Karpas-422 (cell line): ENCODE data around the gene BRD9. TPM values are rescaled to one million over a fixed set of nuclear protein-coding genes. Genes with fewer than 3 reads are reported as not detected.
A peak's percentile ranks its signal among the peaks of the same experiment; 100 is the strongest.
"Not testable (repeated sequence)": the region's sequence is repeated elsewhere in the genome, so short reads cannot be mapped to it uniquely, and the experiment has no call there.

Source experiments
- DNase-seq: peaks from one replicate; pipeline ENCODE4 v3.0.0-alpha.2; 2015
- H2AFZ ChIP-seq: fragments of 200-600 bp; sonication (generic); 2 replicates; pipeline ENCODE4 v1.6.1; 2014; ENCODE audit warnings: antibody characterized with exemption, low read length, mixed read lengths
- H3K27ac ChIP-seq: fragments of 200-600 bp; sonication (generic); 2 replicates; pipeline ENCODE4 v1.5.1; 2014; ENCODE audit warnings: mild to moderate bottlenecking, low read length, moderate library complexity
- H3K27me3 ChIP-seq: fragments of 200-600 bp; sonication (generic); 2 replicates; pipeline ENCODE4 v1.6.1; 2014; ENCODE audit warnings: low read length, mixed read lengths
- H3K36me3 ChIP-seq: fragments of 200-600 bp; sonication (generic); 2 replicates; pipeline ENCODE4 v1.6.1; 2014; ENCODE audit warnings: low read length, mixed read lengths; ENCODE audit not compliant: insufficient read depth
- H3K4me1 ChIP-seq: fragments of 200-600 bp; sonication (generic); 2 replicates; pipeline ENCODE4 v1.6.1; 2014; ENCODE audit warnings: mild to moderate bottlenecking, low read length, mixed read lengths
- H3K4me2 ChIP-seq: fragments of 200-600 bp; sonication (generic); 2 replicates; pipeline ENCODE4 v1.6.1; 2014; ENCODE audit warnings: low read length, low read depth, mild to moderate bottlenecking; ENCODE audit not compliant: poor library complexity, severe bottlenecking
- H3K4me3 ChIP-seq: fragments of 200-600 bp; sonication (generic); 2 replicates; pipeline ENCODE4 v1.5.1; 2014; ENCODE audit warnings: mild to moderate bottlenecking, antibody characterized with exemption, low read length, mixed read lengths
- H3K79me2 ChIP-seq: fragments of 200-600 bp; sonication (generic); 2 replicates; pipeline ENCODE4 v1.6.1; 2014; ENCODE audit warnings: mild to moderate bottlenecking, low read length, mixed read lengths
- H3K9ac ChIP-seq: fragments of 200-600 bp; sonication (generic); 2 replicates; pipeline ENCODE4 v1.6.0; 2014; ENCODE audit warnings: low read length
- H3K9me2 ChIP-seq: fragments of 200-600 bp; sonication (generic), shearing (Covaris generic); replicated peaks from 2 replicates; pipeline ENCODE4 v1.6.0; 2014; ENCODE audit warnings: mild to moderate bottlenecking, low read length, moderate library complexity; ENCODE audit not compliant: insufficient read depth
- H3K9me3 ChIP-seq: fragments of 300-700, 200-600 bp; sonication (generic); 2 replicates; pipeline ENCODE4 v1.6.1; 2014; ENCODE audit warnings: low read length, mixed read lengths
- H4K20me1 ChIP-seq: fragments of 200-600 bp; sonication (generic); 2 replicates; pipeline ENCODE4 v1.6.1; 2014; ENCODE audit warnings: mild to moderate bottlenecking, antibody characterized with exemption, low read length, low read depth; ENCODE audit not compliant: insufficient read depth
- total RNA-seq: library from RNA; depleted of rRNA; stranded (reverse); fragments of >200 nt; shearing (Covaris generic); gene quantifications from 2 replicates; pipeline ENCODE4 v1.2.3, GENCODE V29; 2014; ENCODE audit warnings: low replicate concordance

Gene BRD9
- total RNA-seq, 1 experiment from 2014 or later = 25.7 TPM

GRCh38 chr5:918717-919116 is 26.1 kb upstream of the BRD9 start:
- not testable (repeated sequence) for DNase-seq
- peaks cover 11% of the 10 kb centered on the region; the same call in 1 of the 2 replicates for H3K36me3 ChIP-seq

GRCh38 chr5:916441-917293 is 24.1 kb upstream of the BRD9 start:
- H3K9me3 ChIP-seq = no peaks in the 10 kb centered on the region
- peaks cover 11% of the 10 kb centered on the region; the same call in 1 of the 2 replicates for H3K36me3 ChIP-seq
- H3K4me1 ChIP-seq = no peaks in the 10 kb centered on the region
- H2AFZ ChIP-seq = no peak overlapping the region
- H3K27ac ChIP-seq = no peak overlapping the region
- H3K79me2 ChIP-seq = no peaks in the 10 kb centered on the region
- DNase-seq = no peak
- no peak overlapping the region for H3K9ac ChIP-seq
- no peaks in the 10 kb centered on the region for H3K27me3 ChIP-seq
- no peak overlapping the region for H3K4me2 ChIP-seq
- H3K9me2 ChIP-seq = no peaks in the 10 kb centered on the region
- no peak overlapping the region for H3K4me3 ChIP-seq
- no peaks in the 10 kb centered on the region for H4K20me1 ChIP-seq

More at GRCh38 chr5:918717-919116, 26.1 kb upstream of the BRD9 start:
- H4K20me1 ChIP-seq, H3K9ac ChIP-seq, H3K27ac ChIP-seq, H3K27me3 ChIP-seq, H3K4me1 ChIP-seq, H3K9me3 ChIP-seq, H3K79me2 ChIP-seq, H3K4me3 ChIP-seq, H2AFZ ChIP-seq, H3K9me2 ChIP-seq, H3K4me2 ChIP-seq: not testable (repeated sequence)

- DNase-seq = no peak
- no peak overlapping the region for H3K9ac ChIP-seq
- H3K9me3 ChIP-seq = no peaks in the 10 kb centered on the region
- H3K27me3 ChIP-seq = no peaks in the 10 kb centered on the region
- H4K20me1 ChIP-seq = no peaks in the 10 kb centered on the region
- no peaks in the 10 kb centered on the region for H3K4me1 ChIP-seq
- H3K36me3 ChIP-seq = peaks cover 11% of the 10 kb centered on the region; the same call in 1 of the 2 replicates
- H2AFZ ChIP-seq = no peak overlapping the region
- H3K9me2 ChIP-seq = no peaks in the 10 kb centered on the region
- no peak overlapping the region for H3K27ac ChIP-seq
- H3K4me3 ChIP-seq = no peak overlapping the region
- H3K4me2 ChIP-seq = no peak overlapping the region
- no peaks in the 10 kb centered on the region for H3K79me2 ChIP-seq
Observed at GRCh38 chr5:915946-916345, 23.3 kb upstream of the BRD9 start.

GRCh38 chr5:915346-915745 is 22.7 kb upstream of the BRD9 start:
- H3K79me2 ChIP-seq = not testable (repeated sequence)

GRCh38 chr5:914612-915011 is 22.0 kb upstream of the BRD9 start:
- Histone ChIP-seq H3K4me3 (no peak overlapping the region), H2AFZ (no peak overlapping the region), H3K9me3 (no peaks in the 10 kb centered on the region), H3K27ac (no peak overlapping the region), H3K79me2 (no peaks in the 10 kb centered on the region), H3K9ac (no peak overlapping the region), H3K27me3 (no peaks in the 10 kb centered on the region), H4K20me1 (no peaks in the 10 kb centered on the region), H3K4me1 (no peaks in the 10 kb centered on the region), H3K9me2 (no peaks in the 10 kb centered on the region), H3K36me3 (peaks cover 11% of the 10 kb centered on the region; the same call in 1 of the 2 replicates), H3K4me2 (no peak overlapping the region)
- no peak for DNase-seq

More at GRCh38 chr5:915346-915745, 22.7 kb upstream of the BRD9 start:
- not testable (repeated sequence) for H3K27me3 ChIP-seq, H3K9me2 ChIP-seq, H3K9me3 ChIP-seq, H3K9ac ChIP-seq, DNase-seq, H3K4me2 ChIP-seq, H3K27ac ChIP-seq, H3K4me3 ChIP-seq, H2AFZ ChIP-seq, H3K4me1 ChIP-seq, H4K20me1 ChIP-seq
- peaks cover 11% of the 10 kb centered on the region; the same call in 1 of the 2 replicates for H3K36me3 ChIP-seq

GRCh38 chr5:914174-914573 is 21.6 kb upstream of the BRD9 start:
- no peaks in the 10 kb centered on the region for H3K79me2 ChIP-seq

GRCh38 chr5:912280-913091 is 19.9 kb upstream of the BRD9 start:
- Histone ChIP-seq H3K36me3 (peaks cover 11% of the 10 kb centered on the region; the same call in 1 of the 2 replicates), H3K9me3 (no peaks in the 10 kb centered on the region), H3K27ac (no peak overlapping the region), H3K4me3 (no peak overlapping the region), H3K27me3 (no peaks in the 10 kb centered on the region), H2AFZ (no peak overlapping the region), H3K79me2 (no peaks in the 10 kb centered on the region), H3K4me1 (no peaks in the 10 kb centered on the region), H3K4me2 (no peak overlapping the region), H3K9me2 (no peaks in the 10 kb centered on the region), H3K9ac (no peak overlapping the region), H4K20me1 (no peaks in the 10 kb centered on the region)
- DNase-seq = peak; percentile 66

More at GRCh38 chr5:914174-914573, 21.6 kb upstream of the BRD9 start:
- Histone ChIP-seq H3K27ac (no peak overlapping the region), H3K27me3 (no peaks in the 10 kb centered on the region), H3K4me1 (no peaks in the 10 kb centered on the region), H3K4me3 (no peak overlapping the region), H3K9me2 (no peaks in the 10 kb centered on the region), H3K36me3 (peaks cover 11% of the 10 kb centered on the region; the same call in 1 of the 2 replicates), H4K20me1 (no peaks in the 10 kb centered on the region), H2AFZ (no peak overlapping the region), H3K9me3 (no peaks in the 10 kb centered on the region), H3K4me2 (no peak overlapping the region), H3K9ac (no peak overlapping the region)
- DNase-seq = no peak

- no peak overlapping the region for H3K27ac ChIP-seq
- no peaks in the 10 kb centered on the region for H3K4me1 ChIP-seq
- H3K79me2 ChIP-seq = no peaks in the 10 kb centered on the region
- H3K27me3 ChIP-seq = no peaks in the 10 kb centered on the region
- H3K9me3 ChIP-seq = no peaks in the 10 kb centered on the region
- no peaks in the 10 kb centered on the region for H3K9me2 ChIP-seq
- DNase-seq = no peak
- peaks cover 8% of the 10 kb centered on the region; the same call in 1 of the 2 replicates for H3K36me3 ChIP-seq
- H3K4me3 ChIP-seq = no peak overlapping the region
- no peak overlapping the region for H3K4me2 ChIP-seq
- no peaks in the 10 kb centered on the region for H4K20me1 ChIP-seq
- H2AFZ ChIP-seq = no peak overlapping the region
- H3K9ac ChIP-seq = no peak overlapping the region
Observed at GRCh38 chr5:911601-912000, 19.0 kb upstream of the BRD9 start.
